Parathyroid adenoma (tissue), 2 donors: ENCODE measurements around the gene ETFDH.

Experiments used
- H2AFZ ChIP-seq: fragments of 300-600 bp; sonication (generic); one replicate; pipeline ENCODE4 v1.7.0; 2017; ENCODE audit warnings: antibody characterized with exemption, mild to moderate bottlenecking
- H3K27ac ChIP-seq: fragments of 300-600 bp; sonication (generic); one replicate; pipeline ENCODE4 v1.7.0; 2017
- H3K27me3 ChIP-seq: fragments of 300-600 bp; sonication (generic); one replicate; pipeline ENCODE4 v1.7.0; 2017; ENCODE audit warnings: low read length; ENCODE audit not compliant: control insufficient read depth, insufficient read depth
- H3K36me3 ChIP-seq: fragments of 300-600 bp; sonication (generic); one replicate; pipeline ENCODE4 v1.7.0; 2017; ENCODE audit warnings: low read length; ENCODE audit not compliant: control insufficient read depth, insufficient read depth
- H3K4me1 ChIP-seq: fragments of 300-600 bp; sonication (generic); one replicate; pipeline ENCODE4 v1.7.0; 2017; ENCODE audit warnings: control low read depth
- H3K4me2 ChIP-seq: fragments of 300-600 bp; sonication (generic); one replicate; pipeline ENCODE4 v1.7.0; 2017; ENCODE audit warnings: low read length
- H3K4me3 ChIP-seq: fragments of 300-600 bp; sonication (generic); one replicate; pipeline ENCODE4 v1.7.0; 2017; ENCODE audit warnings: low read depth, low read length
- H3K79me2 ChIP-seq: fragments of 300-600 bp; sonication (generic); one replicate; pipeline ENCODE4 v1.7.0; 2017; ENCODE audit warnings: control low read depth
- H3K9ac ChIP-seq: fragments of 300-600 bp; sonication (generic); one replicate; pipeline ENCODE4 v1.7.0; 2017; ENCODE audit warnings: mild to moderate bottlenecking
- H3K9me3 ChIP-seq: fragments of 300-600 bp; sonication (generic); one replicate; pipeline ENCODE4 v1.7.0; 2017; ENCODE audit warnings: low read length; ENCODE audit not compliant: control insufficient read depth
- TF ChIP-seq, protein P1 (sequence below): fragments of 300-600 bp; sonication (generic); IDR thresholded peaks from one replicate; pipeline ENCODE4 v1.7.0; 2017; ENCODE audit warnings: antibody characterized with exemption, mild to moderate bottlenecking
- donor health status: primary hyperparathyroidism.

ETFDH gene

DNA sequence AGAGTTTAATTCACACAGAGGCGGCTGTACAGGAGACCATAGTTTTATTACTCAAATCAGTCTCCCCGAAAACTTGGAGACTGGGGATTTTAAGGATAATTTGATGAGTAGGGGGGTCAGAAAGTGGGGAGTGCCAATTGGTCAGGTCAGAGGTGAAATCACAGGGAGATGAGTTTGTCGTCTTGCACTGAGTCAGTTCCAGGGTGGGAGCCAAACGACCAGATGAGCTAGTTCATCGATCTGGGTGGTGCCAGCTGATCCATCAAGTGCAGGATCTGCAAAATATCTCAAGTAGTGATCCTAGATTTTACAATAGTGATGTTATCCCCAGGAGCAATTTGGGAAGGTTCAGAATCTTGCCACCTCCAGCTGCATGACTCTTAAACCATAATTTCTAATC lies 4.0 kb downstream of the ETFDH start:
- Histone ChIP-seq H3K4me2 (no peak overlapping the region), H3K27ac (no peak overlapping the region), H3K79me2 (peaks cover 8% of the 10 kb centered on the region), H3K36me3 (no peaks in the 10 kb centered on the region), H3K27me3 (no peaks in the 10 kb centered on the region), H3K4me1 (no peaks in the 10 kb centered on the region), H3K9ac (no peak overlapping the region), H2AFZ (no peak overlapping the region), H3K4me3 (no peak overlapping the region), H3K9me3 (no peaks in the 10 kb centered on the region)
- TF ChIP-seq, protein P1, sequence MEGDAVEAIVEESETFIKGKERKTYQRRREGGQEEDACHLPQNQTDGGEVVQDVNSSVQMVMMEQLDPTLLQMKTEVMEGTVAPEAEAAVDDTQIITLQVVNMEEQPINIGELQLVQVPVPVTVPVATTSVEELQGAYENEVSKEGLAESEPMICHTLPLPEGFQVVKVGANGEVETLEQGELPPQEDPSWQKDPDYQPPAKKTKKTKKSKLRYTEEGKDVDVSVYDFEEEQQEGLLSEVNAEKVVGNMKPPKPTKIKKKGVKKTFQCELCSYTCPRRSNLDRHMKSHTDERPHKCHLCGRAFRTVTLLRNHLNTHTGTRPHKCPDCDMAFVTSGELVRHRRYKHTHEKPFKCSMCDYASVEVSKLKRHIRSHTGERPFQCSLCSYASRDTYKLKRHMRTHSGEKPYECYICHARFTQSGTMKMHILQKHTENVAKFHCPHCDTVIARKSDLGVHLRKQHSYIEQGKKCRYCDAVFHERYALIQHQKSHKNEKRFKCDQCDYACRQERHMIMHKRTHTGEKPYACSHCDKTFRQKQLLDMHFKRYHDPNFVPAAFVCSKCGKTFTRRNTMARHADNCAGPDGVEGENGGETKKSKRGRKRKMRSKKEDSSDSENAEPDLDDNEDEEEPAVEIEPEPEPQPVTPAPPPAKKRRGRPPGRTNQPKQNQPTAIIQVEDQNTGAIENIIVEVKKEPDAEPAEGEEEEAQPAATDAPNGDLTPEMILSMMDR = no peak

DNA sequence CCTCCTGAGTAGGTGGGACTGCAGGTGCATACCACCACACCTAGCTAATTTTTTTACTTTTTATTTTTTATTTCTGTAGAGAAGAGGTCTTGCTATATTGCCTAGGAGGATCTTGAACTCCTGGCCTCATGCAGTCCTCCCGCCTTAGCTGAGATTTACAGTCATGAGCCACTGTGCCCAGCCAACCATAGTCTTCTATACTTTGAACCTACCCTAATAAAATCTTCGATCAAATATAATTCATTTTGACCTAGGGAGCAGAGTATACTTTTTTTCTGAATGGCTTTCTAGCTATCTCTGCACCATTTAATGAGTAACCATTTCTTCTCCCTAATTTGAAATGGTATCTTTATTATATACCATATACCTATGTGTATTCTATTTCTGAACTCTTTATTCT lies 6.7 kb downstream of the ETFDH start:
- Histone ChIP-seq H3K79me2 (no peaks in the 10 kb centered on the region), H3K9me3 (no peaks in the 10 kb centered on the region), H3K9ac (no peak overlapping the region), H3K4me3 (no peak overlapping the region), H3K27ac (no peak overlapping the region), H3K4me2 (no peak overlapping the region), H2AFZ (no peak overlapping the region), H3K36me3 (no peaks in the 10 kb centered on the region), H3K4me1 (no peaks in the 10 kb centered on the region), H3K27me3 (no peaks in the 10 kb centered on the region)
- TF ChIP-seq, protein P1 = no peak

DNA sequence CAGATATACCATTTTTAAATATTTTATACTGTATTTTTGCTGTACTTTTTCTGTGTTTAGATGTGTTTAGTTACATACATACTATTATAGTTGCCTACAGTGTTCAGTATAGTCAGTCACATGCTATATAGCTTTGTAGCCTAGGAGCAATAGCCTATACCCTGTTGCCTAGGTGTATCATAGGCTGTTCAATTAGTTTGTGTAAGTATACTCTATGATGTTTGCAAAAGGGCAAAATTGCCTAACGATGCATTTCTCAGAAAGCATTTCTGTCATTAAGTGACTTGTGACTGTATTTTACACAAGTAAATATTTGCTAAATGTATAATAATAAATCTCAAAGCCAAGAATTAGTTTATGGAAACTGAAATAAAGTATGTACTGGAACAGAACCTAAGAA lies 9.5 kb downstream of the ETFDH start:
- Histone ChIP-seq H3K36me3 (no peaks in the 10 kb centered on the region), H3K79me2 (no peaks in the 10 kb centered on the region), H3K27me3 (no peaks in the 10 kb centered on the region), H3K9ac (no peak overlapping the region), H3K27ac (no peak overlapping the region), H3K4me3 (no peak overlapping the region), H2AFZ (no peak overlapping the region), H3K4me2 (no peak overlapping the region), H3K4me1 (no peaks in the 10 kb centered on the region), H3K9me3 (no peaks in the 10 kb centered on the region)
- TF ChIP-seq, protein P1 = no peak

DNA sequence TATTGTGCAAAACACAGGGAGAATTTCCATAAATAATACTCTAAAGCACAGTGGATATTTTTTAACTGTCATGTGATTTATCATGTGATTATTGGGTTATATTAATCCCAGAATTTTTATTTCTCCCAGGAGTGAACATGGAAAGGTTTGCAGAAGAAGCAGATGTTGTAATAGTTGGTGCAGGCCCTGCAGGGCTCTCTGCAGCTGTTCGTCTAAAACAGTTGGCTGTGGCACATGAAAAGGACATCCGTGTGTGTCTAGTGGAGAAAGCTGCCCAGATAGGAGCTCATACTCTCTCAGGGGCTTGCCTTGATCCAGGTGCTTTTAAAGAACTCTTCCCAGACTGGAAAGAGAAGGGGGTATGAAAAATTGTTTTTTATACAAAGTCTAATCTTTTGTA lies 10.0 kb downstream of the ETFDH start:
- H3K9ac ChIP-seq = no peak overlapping the region
- H3K36me3 ChIP-seq = no peaks in the 10 kb centered on the region
- H3K4me3 ChIP-seq = no peak overlapping the region

DNA sequence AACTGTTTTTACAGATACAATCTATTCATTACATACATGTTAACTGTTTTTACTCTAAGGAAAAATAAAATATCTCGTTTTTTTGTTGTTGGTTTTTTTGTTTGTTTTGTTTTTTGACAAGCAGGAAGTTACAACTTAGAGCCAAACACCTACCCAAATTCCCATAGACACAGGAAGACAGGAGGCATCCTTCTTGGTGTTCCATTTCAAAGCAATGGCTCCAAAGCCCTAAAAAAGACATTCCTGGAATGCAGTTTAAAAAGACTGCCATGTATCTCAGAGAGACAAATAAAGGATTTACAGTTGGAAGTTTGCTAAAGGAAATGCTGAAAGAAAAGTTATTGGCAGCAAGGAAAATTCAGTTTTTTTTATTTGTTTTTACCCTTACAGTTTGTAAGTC lies 16.7 kb downstream of the ETFDH start:
- Histone ChIP-seq H3K4me1 (no peaks in the 10 kb centered on the region), H3K9ac (no peak overlapping the region), H2AFZ (no peak overlapping the region), H3K36me3 (no peaks in the 10 kb centered on the region), H3K4me2 (no peak overlapping the region), H3K27me3 (no peaks in the 10 kb centered on the region), H3K4me3 (no peak overlapping the region), H3K9me3 (no peaks in the 10 kb centered on the region), H3K27ac (no peak overlapping the region), H3K79me2 (no peaks in the 10 kb centered on the region)
- TF ChIP-seq, protein P1 = no peak

More for the DNA sequence above, 10.0 kb downstream of the ETFDH start:
- TF ChIP-seq, protein P1 = no peak
- Histone ChIP-seq H3K27ac (no peak overlapping the region), H3K9me3 (no peaks in the 10 kb centered on the region), H3K27me3 (no peaks in the 10 kb centered on the region), H3K79me2 (no peaks in the 10 kb centered on the region), H3K4me2 (no peak overlapping the region), H2AFZ (no peak overlapping the region), H3K4me1 (no peaks in the 10 kb centered on the region)
